ENCODE measurements around the gene RHBDF2.

- no peak for TF ChIP-seq EZH2 (IDR thresholded peaks at IDR 0.05; ENCODE audit: borderline replicate concordance, low read depth, low read length, severe bottlenecking)
- TF ChIP-seq CTCF (IDR thresholded peaks at IDR 0.05; ENCODE audit: extremely low read depth in 1 of 2, insufficient read depth in 1 of 2, low read depth in 1 of 2, low read length in 2 of 2): no peak
- TF ChIP-seq POLR2A (IDR thresholded peaks at IDR 0.05; ENCODE audit: low read depth, low read length): no peak
These were observed 42.8 kb upstream of the RHBDF2 start for GRCh38 chr17:76543826-76544545.
